Embryonic facial prominence (tissue), 1 donor: Measurements from ENCODE around the gene SEC16B.

Source experiments
- DNase-seq: peaks from one replicate; pipeline ENCODE4 v3.0.0-alpha.2; 2016; ENCODE audit errors: extremely low spot score

SEC16B gene

DNA sequence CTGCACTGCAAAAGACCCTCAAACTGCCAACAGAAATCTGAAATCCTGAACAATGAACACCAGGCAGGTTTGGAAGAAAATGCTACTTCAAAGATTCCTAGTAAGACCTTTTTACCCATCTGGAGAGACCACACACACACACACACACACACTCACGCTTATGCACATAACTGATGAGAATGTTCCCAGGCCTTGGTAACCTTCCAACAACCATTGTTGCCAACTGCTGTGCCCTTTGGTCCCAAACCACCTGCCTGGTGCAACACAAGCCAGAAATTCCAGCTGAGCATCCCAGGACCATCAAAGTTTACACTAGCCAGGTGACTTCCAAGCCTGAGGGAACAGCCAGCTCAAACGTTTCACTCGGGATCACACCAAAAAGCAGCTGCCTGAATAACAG is 56.9 kb downstream of the SEC16B start:
- no peak for DNase-seq

DNA sequence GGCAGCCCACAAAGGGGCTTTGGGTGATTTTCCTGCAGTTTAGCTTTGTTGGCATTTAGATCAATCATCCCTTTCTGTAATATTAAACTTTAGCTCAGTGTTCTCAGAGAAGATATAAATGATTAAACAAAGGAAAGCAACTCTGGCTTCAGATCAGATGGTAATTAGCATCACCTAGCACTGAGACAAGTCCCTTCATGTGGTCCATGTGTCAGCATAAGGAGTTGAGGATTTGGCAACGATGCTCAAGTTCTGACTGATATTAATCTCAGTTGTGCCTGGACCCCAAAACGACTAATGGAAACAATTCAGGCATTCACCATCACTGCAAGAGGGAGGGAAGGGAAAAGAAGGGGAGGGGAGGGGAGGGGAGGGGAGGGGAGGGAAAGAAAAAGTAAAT is 60.4 kb downstream of the SEC16B start:
- no peak for DNase-seq

DNA sequence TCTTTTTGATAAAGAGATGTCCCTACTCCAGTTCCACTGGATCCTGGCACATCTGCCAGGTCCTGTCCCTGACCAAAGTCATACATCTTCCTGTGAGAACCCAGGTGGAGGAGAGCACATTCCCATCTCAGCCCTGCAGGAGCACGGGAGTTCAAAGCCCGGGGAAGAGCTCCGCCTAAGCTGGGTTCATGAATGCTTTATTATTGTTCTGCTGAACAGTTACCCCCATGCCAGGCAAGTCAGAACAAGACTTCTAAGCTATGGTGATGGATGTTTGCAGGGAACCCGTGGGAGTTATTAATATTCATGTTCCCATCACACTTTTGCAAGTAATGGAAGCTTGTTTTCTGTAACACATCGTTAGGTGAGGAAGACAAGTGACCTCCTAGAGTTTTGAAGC is 62.9 kb downstream of the SEC16B start:
- no peak for DNase-seq

DNA sequence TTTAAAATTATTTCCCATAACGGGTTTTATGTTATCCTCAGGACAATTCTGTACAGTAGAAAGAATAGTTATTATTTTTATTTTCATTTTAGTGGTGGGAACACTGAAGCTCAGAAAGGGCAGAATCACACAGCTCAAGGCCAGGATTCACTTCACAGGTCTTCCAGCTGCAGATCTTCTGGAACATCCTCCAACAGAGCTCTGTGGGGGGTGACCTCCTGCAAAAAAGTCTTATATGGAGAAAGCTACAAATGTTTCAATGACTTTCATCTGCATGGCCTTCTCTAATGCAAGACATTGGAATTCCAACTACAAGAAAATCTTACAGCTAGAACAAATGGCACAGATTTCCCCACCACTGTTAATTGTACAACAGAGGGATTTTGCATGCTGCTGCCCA is 64.2 kb downstream of the SEC16B start:
- no peak for DNase-seq

DNA sequence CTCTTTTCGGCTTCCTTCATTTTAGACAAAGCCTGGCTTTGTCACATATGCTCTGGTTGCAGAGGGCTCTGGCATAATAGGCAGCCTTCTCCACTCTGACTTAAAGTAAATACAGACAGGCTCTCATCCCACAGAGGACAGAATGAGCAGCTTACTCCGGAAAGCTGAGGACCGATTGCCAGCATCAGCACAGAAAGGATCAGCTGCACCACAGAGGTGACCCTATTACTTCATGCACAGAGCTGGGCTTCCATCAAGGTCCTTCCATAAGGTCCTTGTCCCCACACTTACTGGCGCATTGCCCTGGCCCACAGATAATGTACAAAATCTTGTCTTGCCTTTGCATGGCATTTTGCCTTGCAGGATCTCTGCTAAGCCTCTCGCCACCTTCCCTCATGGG is 67.6 kb downstream of the SEC16B start:
- no peak for DNase-seq

DNA sequence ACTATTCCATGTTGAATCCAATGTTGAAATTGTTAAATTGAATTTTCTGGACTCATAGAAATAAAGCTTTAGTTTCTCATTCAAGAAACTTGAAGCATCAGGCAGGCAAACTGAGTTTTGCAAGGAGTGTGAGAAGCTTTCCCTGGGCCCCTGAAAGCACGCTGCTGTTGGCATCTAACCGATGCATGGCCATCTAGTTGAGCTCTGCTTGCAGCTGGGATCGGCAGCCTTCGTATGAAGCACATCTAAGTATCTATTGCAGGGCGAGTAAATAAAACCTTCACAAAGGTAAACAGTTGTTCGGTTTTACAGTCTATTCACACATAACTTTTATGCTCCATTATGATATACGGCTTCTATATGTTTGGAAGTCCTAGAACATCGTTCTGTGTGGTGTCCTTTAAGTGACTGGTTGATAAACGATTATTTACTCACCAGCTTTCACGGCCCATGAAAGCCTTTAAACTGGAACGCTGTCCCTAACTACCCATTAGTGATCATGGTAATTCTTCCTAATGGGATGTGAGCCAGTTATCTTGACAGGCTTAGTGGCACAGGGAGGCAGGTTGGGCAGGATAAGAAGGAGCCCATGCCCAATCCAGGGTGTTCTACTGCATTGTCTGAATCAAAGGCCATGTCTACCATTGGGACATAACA is 71.7 kb downstream of the SEC16B start:
- DNase-seq: no peak

DNA sequence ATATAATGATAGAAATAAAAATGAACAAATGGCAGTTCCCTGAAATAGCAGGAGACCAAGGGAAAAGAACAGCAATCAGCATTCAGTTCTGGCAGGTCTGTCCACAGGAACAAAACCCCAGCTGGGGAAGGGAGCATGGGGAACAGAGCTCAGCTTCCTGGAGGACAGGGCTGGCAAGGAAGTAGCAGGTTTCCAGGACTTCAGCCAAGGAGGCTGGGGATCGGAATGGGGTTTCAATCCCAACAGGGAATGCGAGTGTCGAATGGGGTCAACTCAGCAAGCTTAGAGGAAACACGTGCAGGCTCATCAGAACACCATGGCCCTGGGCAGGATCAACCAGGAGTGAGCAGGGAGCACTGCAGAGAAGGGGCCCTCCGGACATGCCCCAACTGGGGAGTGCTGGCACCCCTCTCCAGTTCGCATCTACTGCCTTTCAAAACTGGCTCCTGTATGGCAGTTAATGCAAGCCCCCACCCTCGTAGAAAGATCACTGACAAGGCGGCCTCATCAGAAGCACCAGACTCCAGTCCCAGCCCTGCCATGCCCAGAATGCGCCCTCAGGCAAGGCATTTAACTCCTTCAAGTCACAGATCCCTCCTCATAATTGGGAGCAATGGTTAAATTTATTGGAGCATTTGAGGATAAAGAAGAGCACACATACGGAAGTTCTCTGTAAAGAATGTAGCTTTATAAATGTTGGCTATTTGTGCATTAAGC is 72.4 kb downstream of the SEC16B start:
- no peak for DNase-seq
